SK-N-MC (cell line): ENCODE data around the gene ETNK1.

Experiments used
- EZH2 ChIP-seq: fragments of 200-600 bp; sonication (generic); IDR thresholded peaks from one replicate; pipeline ENCODE4 v1.6.1; 2017; ENCODE audit warnings: antibody characterized with exemption
- FOXP2 ChIP-seq: optimal IDR thresholded peaks from 2 replicates; pipeline ENCODE3; 2011; ENCODE audit warnings: mild to moderate bottlenecking, moderate library complexity; ENCODE audit not compliant: insufficient read depth; ENCODE audit errors: extremely low read length, control extremely low read depth

- no peak for TF ChIP-seq FOXP2
- no peak for TF ChIP-seq EZH2
Measured at GRCh38 chr12:22738945-22739344, 114.0 kb downstream of the ETNK1 start.
